Smooth muscle cell (in vitro differentiated cells): ENCODE data around the gene EFS. TPM values are rescaled to one million over a fixed set of nuclear protein-coding genes. Genes with fewer than 3 reads are reported as not detected.
A peak's percentile ranks its signal among the peaks of the same experiment; 100 is the strongest.

Source experiments
- DNase-seq: peaks from one replicate; lab custom pipeline; 2025; ENCODE audit not compliant: unreplicated experiment; lab: John Stamatoyannopoulos, UW
- H2AFZ ChIP-seq: fragments of 200-600 bp; sonication (generic); 2 replicates; pipeline ENCODE4 v1.6.0; 2016; ENCODE audit warnings: antibody characterized with exemption, low read depth, mild to moderate bottlenecking
- H3F3A ChIP-seq: fragments of 200-600 bp; sonication (generic); 2 replicates; pipeline ENCODE4 v1.6.0; 2017; ENCODE audit warnings: antibody characterized with exemption, low read depth
- H3K27ac ChIP-seq: fragments of 200-600 bp; sonication (generic); 2 replicates; pipeline ENCODE4 v1.5.1; 2016; ENCODE audit warnings: low read depth, mild to moderate bottlenecking
- H3K27me3 ChIP-seq: fragments of 200-600 bp; sonication (generic); 2 replicates; pipeline ENCODE4 v1.6.1; 2016; ENCODE audit warnings: low read depth, mild to moderate bottlenecking
- H3K36me3 ChIP-seq: fragments of 200-600 bp; sonication (generic); 2 replicates; pipeline ENCODE4 v1.5.1; 2016; ENCODE audit warnings: low read depth
- H3K4me1 ChIP-seq: fragments of 200-600 bp; sonication (generic); 2 replicates; pipeline ENCODE4 v1.5.1; 2016; ENCODE audit warnings: low read depth
- H3K4me2 ChIP-seq: fragments of 200-600 bp; sonication (generic); 2 replicates; pipeline ENCODE4 v1.6.0; 2016; ENCODE audit warnings: mild to moderate bottlenecking
- H3K4me3 ChIP-seq: fragments of 200-600 bp; sonication (generic); 2 replicates; pipeline ENCODE4 v1.5.1; 2016; ENCODE audit warnings: mild to moderate bottlenecking
- H3K79me2 ChIP-seq: fragments of 200-600 bp; sonication (generic); 2 replicates; pipeline ENCODE4 v1.6.0; 2016; ENCODE audit warnings: low read depth, mild to moderate bottlenecking
- H3K9ac ChIP-seq: fragments of 200-600 bp; sonication (generic); 2 replicates; pipeline ENCODE4 v1.6.0; 2016; ENCODE audit warnings: low read depth
- H3K9me3 ChIP-seq: fragments of 200-600 bp; sonication (generic); replicated peaks from 2 replicates; pipeline ENCODE4 v1.5.1; 2016; ENCODE audit warnings: low read depth
- H4K20me1 ChIP-seq: fragments of 200-600 bp; sonication (generic); 2 replicates; pipeline ENCODE4 v1.6.0; 2016; ENCODE audit warnings: low read depth
- CTCF ChIP-seq: fragments of 200-600 bp; sonication (generic); IDR thresholded peaks from 2 replicates; pipeline ENCODE4 v1.5.1; 2017; ENCODE audit warnings: borderline replicate concordance, mild to moderate bottlenecking, antibody characterized with exemption; ENCODE audit not compliant: insufficient read depth, poor library complexity, severe bottlenecking
- WGBS: methylation state at CpG from one replicate; pipeline ENCODE4 v1.1.7; 2016; ENCODE audit warnings: low lambda C conversion rate; 5-methylcytosine and 5-hydroxymethylcytosine counted together
- polyA plus RNA-seq: library from polyadenylated mRNA; unstranded; fragments of >200 nt; fragmentation: Nextera tagmentation; extraction: Ambion mirVana; gene quantifications from 2 replicates; pipeline ENCODE4 v1.2.1, GENCODE V29; 2016
- total RNA-seq: library from RNA; depleted of rRNA; stranded (reverse); fragments of >200 nt; gene quantifications from 2 replicates; pipeline ENCODE4 v1.2.3, GENCODE V29; 2014

EFS gene
- total and polyA plus RNA-seq, 2 experiments from 2014 or later: 23.9 to 41.3 TPM

DNA sequence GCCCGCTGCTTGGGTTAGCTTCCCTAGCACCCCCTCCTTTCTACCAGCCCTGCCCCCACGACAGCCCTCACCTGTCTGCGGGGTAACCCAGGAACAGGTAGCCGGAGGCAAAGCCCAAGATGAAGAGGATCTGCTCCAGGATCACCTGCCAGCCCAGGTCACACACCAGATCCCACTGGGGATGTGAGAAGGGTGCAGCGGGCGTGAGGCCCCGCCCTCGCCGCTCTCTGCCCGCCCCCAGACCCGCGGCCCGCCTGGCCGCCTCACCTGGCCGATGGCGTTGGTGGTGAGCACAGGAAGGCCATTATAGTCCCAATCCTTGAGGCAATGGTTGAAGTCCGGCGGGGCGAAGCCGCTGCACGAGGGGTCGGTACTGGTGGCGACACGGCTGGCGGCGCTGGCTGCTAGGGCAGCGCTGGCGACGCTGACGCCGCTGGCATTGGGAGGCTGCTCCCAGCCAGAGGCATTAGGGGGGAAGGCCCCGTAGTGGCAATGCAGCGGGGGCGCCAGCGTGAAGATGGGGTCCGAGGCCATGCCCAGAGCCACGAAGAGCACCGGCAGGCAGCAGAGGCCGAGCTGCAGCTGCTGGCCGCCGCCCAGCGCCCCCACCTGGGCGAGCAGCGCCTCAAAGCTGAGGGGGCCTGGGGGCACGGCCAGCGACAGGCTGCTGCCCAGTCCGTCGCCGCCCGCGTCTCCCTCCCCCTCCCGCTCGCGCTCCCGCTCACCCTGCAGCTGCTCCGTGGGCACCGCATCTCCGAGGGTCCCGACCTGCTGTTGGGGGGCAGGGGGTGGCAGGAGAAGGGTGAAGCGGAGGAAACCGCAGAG is 13.1 kb downstream of the EFS start:
- Histone ChIP-seq H3K27me3 (no peaks in the 10 kb centered on the region), H3K4me2 (peak overlapping the region; percentile 99), H3K9ac (peak overlapping the region; percentile 64), H3K79me2 (no peaks in the 10 kb centered on the region), H3K27ac (peak overlapping the region; percentile 63), H3F3A (peaks cover 27% of the 10 kb centered on the region), H3K4me1 (peaks cover 4% of the 10 kb centered on the region), H4K20me1 (peaks cover 6% of the 10 kb centered on the region), H3K9me3 (no peaks in the 10 kb centered on the region), H3K36me3 (no peaks in the 10 kb centered on the region), H3K4me3 (peak overlapping the region; percentile 91), H2AFZ (no peak overlapping the region)
- DNase-seq: no peak
- 7% methylated on average over 46 of the region's 61 CpGs for WGBS
- peak; percentile 17 for TF ChIP-seq CTCF

DNA sequence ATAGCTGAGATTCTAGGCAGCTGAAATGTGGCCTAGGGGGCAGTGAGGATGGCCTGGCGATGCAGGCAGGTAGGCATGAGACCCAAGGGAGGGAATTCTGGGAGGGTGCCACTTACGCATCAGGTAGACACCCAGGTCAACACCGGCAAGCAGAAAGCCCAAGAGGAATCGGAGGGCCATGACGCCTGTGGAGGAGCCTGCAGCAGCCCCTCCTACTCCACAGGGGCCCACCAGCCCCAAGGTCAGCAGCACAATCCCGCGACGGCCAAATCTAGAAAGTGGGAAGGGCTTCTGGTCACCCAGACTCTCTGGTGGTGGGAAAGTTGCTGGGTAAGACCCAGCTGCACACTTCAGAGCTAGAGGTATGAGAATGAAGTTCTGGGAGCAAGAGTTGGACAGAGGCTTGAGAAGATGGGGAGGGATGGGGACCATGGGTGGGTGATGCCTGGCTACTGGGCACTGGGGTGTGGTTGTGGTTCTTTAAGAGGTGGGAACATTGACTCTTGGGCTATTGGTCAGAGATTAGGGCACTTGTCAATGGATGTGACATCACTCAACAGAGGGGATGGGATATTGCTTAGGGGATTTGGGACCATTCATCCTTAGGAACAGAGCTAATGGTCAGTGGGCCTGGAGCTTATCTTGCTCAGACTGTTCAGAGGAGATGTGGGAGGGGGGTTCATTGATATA is 15.7 kb downstream of the EFS start:
- H3K27me3 ChIP-seq: no peaks in the 10 kb centered on the region
- no peak overlapping the region for H3K4me2 ChIP-seq
- H3K36me3 ChIP-seq: no peaks in the 10 kb centered on the region
- no peak overlapping the region for H3K4me3 ChIP-seq
- peaks cover 6% of the 10 kb centered on the region for H4K20me1 ChIP-seq
- no peak overlapping the region for H3K27ac ChIP-seq
- no peak overlapping the region for H3K9ac ChIP-seq
- no peak overlapping the region for H2AFZ ChIP-seq
- no peak for TF ChIP-seq CTCF
- H3F3A ChIP-seq: peaks cover 14% of the 10 kb centered on the region
- no peaks in the 10 kb centered on the region for H3K9me3 ChIP-seq
- DNase-seq: no peak
- H3K79me2 ChIP-seq: no peaks in the 10 kb centered on the region
- 96% methylated on average over 8 of the region's 8 CpGs for WGBS
- peaks cover 4% of the 10 kb centered on the region for H3K4me1 ChIP-seq

GRCh38 chr14:23348297-23348655 is 16.7 kb downstream of the EFS start:
- no peak overlapping the region for H3K27ac ChIP-seq
- H3K27me3 ChIP-seq: no peaks in the 10 kb centered on the region
- TF ChIP-seq CTCF: no peak
- WGBS: 100% methylated on average over 5 of the region's 6 CpGs
- peaks cover 3% of the 10 kb centered on the region for H3F3A ChIP-seq
- no peak for DNase-seq
- no peaks in the 10 kb centered on the region for H3K36me3 ChIP-seq
- H4K20me1 ChIP-seq: peaks cover 6% of the 10 kb centered on the region
- H3K4me3 ChIP-seq: no peak overlapping the region
- no peaks in the 10 kb centered on the region for H3K79me2 ChIP-seq
- no peaks in the 10 kb centered on the region for H3K9me3 ChIP-seq
- no peak overlapping the region for H2AFZ ChIP-seq
- peaks cover 4% of the 10 kb centered on the region for H3K4me1 ChIP-seq
- H3K9ac ChIP-seq: no peak overlapping the region
- no peak overlapping the region for H3K4me2 ChIP-seq
